Pancreas (tissue), 10 donors: Measurements from ENCODE around the gene SEPTIN3. TPM values are rescaled to one million over a fixed set of nuclear protein-coding genes. Genes with fewer than 3 reads are reported as not detected.
A peak's percentile ranks its signal among the peaks of the same experiment; 100 is the strongest.
"Not testable (repeated sequence)": the region's sequence is repeated elsewhere in the genome, so short reads cannot be mapped to it uniquely, and the experiment has no call there.

Experiments used
- ATAC-seq, 4 donors: fragments of 200-7000 bp; cut with Tn5 transposase; one replicate each; pipeline versions ENCODE4 v1.8.0 to v1.9.1; 2020; ENCODE audit warnings: mild to moderate bottlenecking in 4 of 4, moderate library complexity in 4 of 4
- DNase-seq, 6 donors: peaks; one replicate each; pipeline ENCODE4 v3.0.0-alpha.2; 2020
- FAIRE-seq: peaks from 2 replicates; lab custom pipeline; 2012; peaks lifted over from hg19 to GRCh38; lab: Jason Lieb, UNC
- H3K27ac ChIP-seq, 4 donors: fragments of 200-600 bp; sonication (generic); 1 replicate in 3 of 4; 2 replicates in 1 of 4; pipeline versions ENCODE4 v1.5.0 to v1.8.0; 2020
- H3K27me3 ChIP-seq, 4 donors: fragments of 200-600 bp; one replicate each; pipeline ENCODE4 v1.8.0; 2021
- H3K36me3 ChIP-seq, 3 donors: fragments of 200-600 bp; sonication (generic) in 1 of 3; one replicate each; pipeline versions ENCODE4 v1.5.0 to v1.8.0; 2020 to 2021
- H3K4me1 ChIP-seq, 3 donors: fragments of 200-600 bp; one replicate each; pipeline ENCODE4 v1.8.0; 2021
- H3K4me3 ChIP-seq, 4 donors: fragments of 200-600 bp; sonication (generic) in 2 of 4; one replicate each; pipeline versions ENCODE4 v1.5.0 to v1.8.0; 2020 to 2021
- H3K9me3 ChIP-seq, 4 donors: fragments of 200-600 bp; one replicate each; pipeline ENCODE4 v1.8.0; 2021
- WGBS, 2 donors: extraction: QIAGEN DNeasy Blood & Tissue Kit; methylation state at CpG; one replicate each; pipeline ENCODE4 v1.1.7; 2013; 5-methylcytosine and 5-hydroxymethylcytosine counted together
- intact Hi-C, 3 donors: fragments of 100-400 bp; cut with DNase I; formaldehyde crosslinking; loops; one replicate each; pipeline versions ENCODE4 v1.11.1 to v1.14.2; 2022
- polyA plus RNA-seq, 2 donors: library from polyadenylated mRNA; stranded (reverse); fragments of 200-250 nt; gene quantifications; one replicate each; pipeline ENCODE4 v1.2.3, GENCODE V29; 2013
- total RNA-seq, 6 donors: library from RNA; stranded (reverse); fragmentation: NEBNext Ultra II Directional in 4 of 6; extraction: Animal tissue kit (Norgen Biotek cat#: 25700) in 4 of 6; gene quantifications; one replicate each; pipeline versions ENCODE4 v1.2.1 to v1.2.4, GENCODE V29; 2021 to 2023
- TF ChIP-seq, protein P1 (sequence below), 4 donors: fragments of 200-600 bp; sonication (generic) in 3 of 4; IDR thresholded peaks; one replicate each; pipeline versions ENCODE4 v1.5.0 to v1.8.0; 2021; ENCODE audit warnings: antibody characterized with exemption in 4 of 4
- donor health status: healthy with polysubstance abuse.
- donor health status: DM: no; HTN: no; CAD: no; lungs with moderate emphysema.
- donor health status: DM: no; HTN: no; CAD: no.
- donor health status: control.
- donor health status: control.
- donor health status: Bipolar disorder and iron deficiency.
- donor health status: DM: yes; HTN: yes; CAD: no.
- donor health status: DM: no; HTN: no; CAD: no.
- donor health status: DM: no; HTN: no; CAD: no.
- donor health status: DM: yes; HTN: yes; CAD: no.

SEPTIN3 gene
- total and polyA plus RNA-seq, 8 donors = 0.22 to 8.5 (median 1.3) TPM

DNA sequence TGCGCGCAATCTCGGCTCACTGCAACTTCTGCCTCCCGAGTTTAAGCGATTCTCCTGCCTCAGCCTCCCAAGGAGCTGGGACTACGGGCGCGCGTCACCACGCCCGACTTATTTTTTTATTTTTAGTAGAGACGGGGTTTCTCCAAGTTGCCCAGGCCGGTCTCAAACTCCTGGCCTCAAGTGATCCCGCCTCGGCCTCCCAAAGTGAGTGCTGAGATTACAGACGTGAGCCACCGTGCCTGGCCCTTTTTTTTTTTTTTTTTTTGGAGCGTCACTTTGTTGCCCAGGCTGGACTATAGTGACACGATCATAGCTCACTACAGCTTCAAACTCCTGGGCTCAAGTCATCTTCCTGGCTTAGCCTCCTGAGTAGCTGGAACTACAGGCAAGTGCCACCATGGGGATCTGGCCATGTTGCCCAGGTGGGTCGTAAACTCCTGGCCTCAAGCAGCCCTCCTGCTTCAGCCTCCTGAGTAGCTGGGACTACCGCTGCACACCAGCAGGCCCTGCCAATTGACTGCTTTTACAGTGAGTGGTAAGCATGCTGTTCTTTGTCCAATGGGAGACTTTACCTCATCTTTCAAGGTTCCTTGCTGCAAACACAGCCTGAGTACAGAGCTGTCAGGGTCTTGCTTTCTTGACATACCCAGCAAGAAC lies 21.7 kb upstream of the SEPTIN3 start:
- H3K27ac ChIP-seq = no peak overlapping the region

GRCh38 chr22:41948142-41948541 lies 21.1 kb upstream of the SEPTIN3 start:
- no peak overlapping the region for H3K27ac ChIP-seq
- no peak overlapping the region for H3K4me3 ChIP-seq
- DNase-seq (no peak), ATAC-seq (no peak), FAIRE-seq (no peak)
- intact Hi-C loops = loop anchor here in 1 of 3 donors (10.0 kb wide), 2 partner anchors 123 to 253 kb away; partner anchors contain the start of gene MEI1
- H3K36me3 ChIP-seq = no peaks in the 10 kb centered on the region
- H3K4me1 ChIP-seq = peaks cover 0 to 7% (median 0%) of the 10 kb centered on the region in 3 donors
- WGBS, 2 donors = 80 to 81% methylated on average over 2 of the region's 2 CpGs
- H3K9me3 ChIP-seq = no peaks in the 10 kb centered on the region
- H3K27me3 ChIP-seq = no peaks in the 10 kb centered on the region
- TF ChIP-seq, protein P1, sequence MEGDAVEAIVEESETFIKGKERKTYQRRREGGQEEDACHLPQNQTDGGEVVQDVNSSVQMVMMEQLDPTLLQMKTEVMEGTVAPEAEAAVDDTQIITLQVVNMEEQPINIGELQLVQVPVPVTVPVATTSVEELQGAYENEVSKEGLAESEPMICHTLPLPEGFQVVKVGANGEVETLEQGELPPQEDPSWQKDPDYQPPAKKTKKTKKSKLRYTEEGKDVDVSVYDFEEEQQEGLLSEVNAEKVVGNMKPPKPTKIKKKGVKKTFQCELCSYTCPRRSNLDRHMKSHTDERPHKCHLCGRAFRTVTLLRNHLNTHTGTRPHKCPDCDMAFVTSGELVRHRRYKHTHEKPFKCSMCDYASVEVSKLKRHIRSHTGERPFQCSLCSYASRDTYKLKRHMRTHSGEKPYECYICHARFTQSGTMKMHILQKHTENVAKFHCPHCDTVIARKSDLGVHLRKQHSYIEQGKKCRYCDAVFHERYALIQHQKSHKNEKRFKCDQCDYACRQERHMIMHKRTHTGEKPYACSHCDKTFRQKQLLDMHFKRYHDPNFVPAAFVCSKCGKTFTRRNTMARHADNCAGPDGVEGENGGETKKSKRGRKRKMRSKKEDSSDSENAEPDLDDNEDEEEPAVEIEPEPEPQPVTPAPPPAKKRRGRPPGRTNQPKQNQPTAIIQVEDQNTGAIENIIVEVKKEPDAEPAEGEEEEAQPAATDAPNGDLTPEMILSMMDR (IDR thresholded peaks at IDR 0.05) = no peak

More for the DNA sequence above, 21.7 kb upstream of the SEPTIN3 start:
- TF ChIP-seq, protein P1 (IDR thresholded peaks at IDR 0.05) = no peak
- Histone ChIP-seq H3K36me3 (no peaks in the 10 kb centered on the region), H3K4me1 (peaks cover 0 to 7% (median 0%) of the 10 kb centered on the region in 3 donors), H3K9me3 (no peaks in the 10 kb centered on the region), H3K4me3 (peak overlapping the region in 3 of 4 donors; percentile 59 to 83 (median 70)), H3K27me3 (no peaks in the 10 kb centered on the region)
- WGBS, 2 donors = 60 to 65% methylated on average over 20 to 21 of the region's 21 CpGs
- no peak for ATAC-seq
- no peak for FAIRE-seq
- intact Hi-C loops = loop anchor here in 1 of 3 donors (10.0 kb wide), 2 partner anchors 123 to 253 kb away; partner anchors contain the start of gene MEI1
- no peak for DNase-seq

DNA sequence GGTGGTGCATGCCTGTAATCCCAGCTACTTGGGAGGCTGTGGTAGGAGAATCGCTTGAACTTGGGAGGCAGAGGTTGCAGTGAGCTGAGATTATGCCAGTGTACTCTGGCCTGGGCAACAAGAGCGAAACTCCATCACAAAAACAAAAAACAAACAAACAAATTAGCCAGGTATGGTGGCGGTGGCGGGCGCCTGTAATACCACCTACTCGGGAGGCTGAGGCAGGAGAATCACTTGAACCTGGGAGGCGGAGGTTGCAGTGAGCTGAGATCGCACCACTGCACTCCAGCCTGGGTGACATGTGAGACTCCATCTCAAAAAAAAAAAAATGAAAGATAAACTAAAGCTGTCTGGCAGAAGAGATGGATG lies 20.3 kb upstream of the SEPTIN3 start:
- 83 to 87% methylated on average over 8 of the region's 8 CpGs for WGBS, 2 donors
- DNase-seq, H3K9me3 ChIP-seq, FAIRE-seq, H3K4me3 ChIP-seq, ATAC-seq, H3K27ac ChIP-seq, H3K36me3 ChIP-seq, H3K4me1 ChIP-seq, H3K27me3 ChIP-seq: not testable (repeated sequence)
- intact Hi-C loops = loop anchor here in 1 of 3 donors (10.0 kb wide), 2 partner anchors 124 to 254 kb away; partner anchors contain the start of gene MEI1

GRCh38 chr22:41949297-41949965 lies 19.8 kb upstream of the SEPTIN3 start:
- DNase-seq (peak in 1 of 6 donors; percentile 43), FAIRE-seq (no peak), ATAC-seq (no peak)
- Histone ChIP-seq H3K36me3 (no peaks in the 10 kb centered on the region), H3K27ac (no peak overlapping the region), H3K27me3 (no peaks in the 10 kb centered on the region), H3K4me3 (no peak overlapping the region), H3K4me1 (peaks cover 0 to 7% (median 0%) of the 10 kb centered on the region in 3 donors), H3K9me3 (no peaks in the 10 kb centered on the region)
- TF ChIP-seq, protein P1 (IDR thresholded peaks at IDR 0.05) = no peak
- 87 to 97% methylated on average over 7 of the region's 7 CpGs for WGBS, 2 donors
- intact Hi-C loops = loop anchor here in 1 of 3 donors (10.0 kb wide), 2 partner anchors 125 to 255 kb away; partner anchors contain the start of gene MEI1

DNA sequence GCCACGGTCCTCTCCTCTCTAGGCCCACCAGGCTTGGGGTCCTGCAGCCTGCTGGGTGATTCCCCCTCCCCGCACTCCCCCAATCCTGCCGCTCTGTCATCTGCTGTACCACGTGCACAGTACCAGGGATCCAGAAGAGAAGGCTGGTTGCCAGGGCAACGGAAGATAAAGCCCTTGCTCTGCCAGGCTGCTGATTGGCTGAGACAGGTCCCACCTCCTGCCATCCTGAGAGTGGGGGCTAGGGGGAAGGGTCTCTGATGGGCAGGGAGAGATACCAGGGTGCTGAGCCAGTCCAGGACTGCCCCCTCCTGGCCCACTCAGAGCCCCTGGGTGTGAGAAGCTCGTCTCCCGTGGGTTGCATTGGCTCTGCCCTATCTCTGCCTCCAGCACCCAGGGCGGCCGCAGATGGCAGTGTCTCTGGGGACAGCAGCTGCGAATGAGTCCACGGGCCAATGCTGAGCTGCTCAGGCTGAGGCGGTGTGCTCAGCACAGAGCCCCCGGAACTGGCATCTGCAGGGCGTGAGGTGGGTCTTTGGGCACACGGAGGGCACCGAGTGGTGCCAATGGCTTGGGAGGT lies 17.3 kb upstream of the SEPTIN3 start, which contains the start of gene SMIM45:
TSS of gene SMIM45 (plus strand) at position 253 of the 577 bp plus-strand sequence.
- DNase-seq (peak in 1 of 6 donors; percentile 44), FAIRE-seq (no peak), ATAC-seq (peak in 2 of 4 donors; percentile 18 to 45)
- H3K27ac ChIP-seq = no peak within 1 kb of the TSS
- WGBS, 2 donors = 42 to 54% methylated on average over 16 of the region's 16 CpGs
- intact Hi-C loops = no loop called here
- no peaks in the 10 kb centered on the region for H3K9me3 ChIP-seq
- no peaks in the 10 kb centered on the region for H3K27me3 ChIP-seq
- H3K36me3 ChIP-seq = no peaks in the 10 kb centered on the region
- TF ChIP-seq, protein P1 (IDR thresholded peaks at IDR 0.05) = no peak
- H3K4me1 ChIP-seq = no peaks in the 10 kb centered on the region
- no peak within 1 kb of the TSS for H3K4me3 ChIP-seq
